Right lobe of liver (tissue), 4 donors: ENCODE results near the gene NDOR1.

Source experiments
- CTCF ChIP-seq, 4 donors: fragments of 200-600 bp in 3 of 4; fragments of 450-650 bp in 1 of 4; IDR thresholded peaks; one replicate each; pipeline versions ENCODE4 v1.5.1 to v1.8.0; 2016 to 2022; ENCODE audit warnings: antibody characterized with exemption in 4 of 4, mild to moderate bottlenecking in 2 of 4
- POLR2A ChIP-seq: fragments of 450-650 bp; IDR thresholded peaks from one replicate; pipeline ENCODE4 v1.6.1; 2017; ENCODE audit warnings: antibody characterized with exemption, mild to moderate bottlenecking
- donor health status: DM: no; HTN: no; CAD: no.
- donor health status: DM: no; HTN: no; CAD: no.
- donor health status: DM: no; HTN: yes; CAD: no.

- no peak for TF ChIP-seq CTCF (IDR thresholded peaks at IDR 0.05)
- no peak for TF ChIP-seq POLR2A
Measured at GRCh38 chr9:137251490-137252268, 46.2 kb downstream of the NDOR1 start.
